ENCODE data around the gene ATP1B4. TPM values are rescaled to one million over a fixed set of nuclear protein-coding genes. Genes with fewer than 3 reads are reported as not detected.

ATP1B4 gene
- total and polyA plus RNA-seq, 2 of the 8 experiments (the other 6 are each of a cell fraction or from before 2014, with no cell fraction given): not detected

DNA sequence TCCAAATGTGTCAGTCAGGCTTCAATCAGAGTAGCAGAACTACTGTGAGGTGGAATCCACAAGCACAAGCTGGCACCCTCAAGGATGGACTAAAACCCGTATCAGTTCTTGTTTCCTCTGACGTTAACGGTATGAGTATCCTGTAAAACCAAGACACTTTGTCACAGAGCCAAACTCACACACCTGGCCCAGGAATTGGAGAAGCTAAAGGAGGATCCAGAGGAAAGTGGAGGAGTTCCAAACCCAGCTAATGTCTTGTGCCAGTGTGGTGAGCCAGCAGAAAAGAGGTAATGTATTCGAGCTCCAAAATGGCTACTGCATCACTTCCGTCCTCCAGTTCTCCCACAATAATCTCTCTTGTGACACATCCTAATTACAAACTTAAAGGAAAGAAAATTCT, 44.7 kb downstream of the ATP1B4 start:
- FAIRE-seq: no peak
- H3K4ac ChIP-seq (replicated peaks; ENCODE audit: insufficient read length, low read depth, low read length): no peak overlapping the region
- no peak overlapping the region for H2BK120ac ChIP-seq (replicated peaks; ENCODE audit: low read depth, low read length)
- TF ChIP-seq SP2 (IDR thresholded peaks at IDR 0.05; ENCODE audit: low read length) (no peak), GABPA (IDR thresholded peaks at IDR 0.05; ENCODE audit: borderline replicate concordance, insufficient read depth, low read length) (no peak), PHF8 (conservative IDR thresholded peaks at IDR 0.05; ENCODE audit: low read depth, low read length) (no peak), FOSL1 (IDR thresholded peaks at IDR 0.05; ENCODE audit: insufficient read depth, low read depth, low read length) (no peak), EGR1 (IDR thresholded peaks at IDR 0.05; ENCODE audit: borderline replicate concordance, low read depth, low read length) (no peak), YY1 (IDR thresholded peaks at IDR 0.05; ENCODE audit: low read depth, low read length) (no peak), RFX5 (IDR thresholded peaks at IDR 0.05; ENCODE audit: borderline replicate concordance, low read depth, low read length) (no peak), BACH1 (IDR thresholded peaks at IDR 0.05; ENCODE audit: low read length) (no peak), EZH2 (IDR thresholded peaks at IDR 0.05; ENCODE audit: low read depth, low read length, severe bottlenecking) (no peak), HDAC2 (IDR thresholded peaks at IDR 0.05; ENCODE audit: borderline replicate concordance in 1 of 2, low read depth in 2 of 2, low read length in 2 of 2) (no peak), CREB1 (IDR thresholded peaks at IDR 0.05) (no peak), SIRT6 (IDR thresholded peaks at IDR 0.05; ENCODE audit: low read length) (no peak)
- H3K18ac ChIP-seq (ENCODE audit: extremely low read depth, low read length): no peak overlapping the region
- no peak overlapping the region for H2BK5ac ChIP-seq (ENCODE audit: low read depth, low read length)
- H3K9me3 ChIP-seq (ENCODE audit: insufficient read depth in 2 of 2, low read depth in 1 of 2, low read length in 1 of 2): no peaks in the 10 kb centered on the region
- H3K27ac ChIP-seq (ENCODE audit: low read depth, low read length): no peak overlapping the region
- no peak overlapping the region for H2BK12ac ChIP-seq (ENCODE audit: low read depth, low read length)
- H3K36me3 ChIP-seq (ENCODE audit: control insufficient read depth in 2 of 4, insufficient read depth in 4 of 4, low read length in 3 of 4): no peaks in the 10 kb centered on the region
- H4K20me1 ChIP-seq (replicated peaks in 1 of 2; ENCODE audit: control insufficient read depth in 1 of 2, insufficient read depth in 2 of 2, low read length in 2 of 2): no peaks in the 10 kb centered on the region
- POLR2A ChIA-PET (ENCODE audit: partially characterized antibody): no interaction called here
- no peak overlapping the region for H3K9ac ChIP-seq (replicated peaks in 1 of 4; ENCODE audit: extremely low read depth in 1 of 4, low read depth in 3 of 4, low read length in 3 of 4)
- H3K56ac ChIP-seq (replicated peaks; ENCODE audit: insufficient read length, low read depth, low read length): no peak overlapping the region
- no peak overlapping the region for H2BK20ac ChIP-seq (ENCODE audit: low read length)
- no peak overlapping the region for H3K14ac ChIP-seq (ENCODE audit: insufficient read length)
- no peak overlapping the region for H4K8ac ChIP-seq (ENCODE audit: extremely low read depth, insufficient read depth, low read length)
- no peak overlapping the region for H3K4me2 ChIP-seq (ENCODE audit: insufficient read depth in 1 of 2, low read depth in 2 of 2, low read length in 2 of 2)
- H3K4me1 ChIP-seq (replicated peaks in 1 of 4; ENCODE audit: control insufficient read depth in 3 of 4, insufficient read depth in 4 of 4, low read length in 3 of 4): peaks cover 0 to 3% (median 0%) of the 10 kb centered on the region in 4 experiments; a peak in 1 of 7 replicates
- no peak overlapping the region for H2BK15ac ChIP-seq (ENCODE audit: low read length)
- no peak overlapping the region for H4K91ac ChIP-seq (replicated peaks; ENCODE audit: insufficient read length, low read length)
- no peaks in the 10 kb centered on the region for H3K23me2 ChIP-seq (ENCODE audit: low read depth, low read length)
- H3K79me1 ChIP-seq (ENCODE audit: low read depth, low read length): no peaks in the 10 kb centered on the region
- WGBS, 2 experiments (ENCODE audit: extremely low coverage in 1 of 2, insufficient coverage in 1 of 2, insufficient read length in 1 of 2, insufficient replicate concordance in 2 of 2, low coverage in 1 of 2, low lambda C conversion rate in 2 of 2, missing lambda C conversion rate in 1 of 2): 76% methylated on average over 5 of the region's 5 CpGs; no CpG with 5 or more reads in 1 of the 2 experiments
- H3K27me3 ChIP-seq (replicated peaks in 1 of 4; ENCODE audit: control insufficient read depth in 3 of 4, extremely low read depth in 1 of 4, insufficient read depth in 3 of 4, low read length in 3 of 4): no peaks in the 10 kb centered on the region
- H3K23ac ChIP-seq (ENCODE audit: insufficient read length): no peak overlapping the region
- H3K4me3 ChIP-seq (ENCODE audit: extremely low read depth in 1 of 4, insufficient read depth in 2 of 4, low read depth in 3 of 4, low read length in 4 of 4): no peak overlapping the region
- no peak overlapping the region for H2AK5ac ChIP-seq (ENCODE audit: low read depth, low read length)
- H4K5ac ChIP-seq (ENCODE audit: insufficient read length, low read depth, low read length): no peak overlapping the region
- H3K79me2 ChIP-seq (ENCODE audit: control insufficient read depth in 1 of 2, insufficient read depth in 2 of 2, low read length in 2 of 2): no peaks in the 10 kb centered on the region
- DNase-seq (ENCODE audit: low read depth in 1 of 2, low spot score in 2 of 2): no peak
- CTCF ChIA-PET (ENCODE audit: partially characterized antibody): no interaction called here
- H2AFZ ChIP-seq (ENCODE audit: low read length): no peak overlapping the region
